SH-SY5Y (cell line): ENCODE results near the gene SCARB1.

Source experiments
- GATA2 ChIP-seq: IDR thresholded peaks from 2 replicates; pipeline ENCODE4 v1.6.1; 2011; ENCODE audit warnings: mild to moderate bottlenecking, low read depth, low read length
- GATA3 ChIP-seq: IDR thresholded peaks from 2 replicates; pipeline ENCODE4 v1.6.1; 2011; ENCODE audit warnings: low read depth, mild to moderate bottlenecking, low read length, moderate library complexity

- TF ChIP-seq GATA3, result no peak
- TF ChIP-seq GATA2, result peak; percentile 59
These were observed 118.2 kb downstream of the SCARB1 start for GRCh38 chr12:124745465-124745890.
